CD14-positive monocyte (primary cell): ENCODE data around the gene ATP2B1. TPM values are rescaled to one million over a fixed set of nuclear protein-coding genes. Genes with fewer than 3 reads are reported as not detected.

ENCODE experiments used
- DNase-seq, 3 donors: peaks; one replicate each; pipeline ENCODE4 v3.0.0-alpha.2; 2011 to 2022
- H2AFZ ChIP-seq: 2 replicates; pipeline ENCODE4 v1.6.0; 2012; ENCODE audit warnings: mild to moderate bottlenecking, low read depth, low read length, inconsistent platforms; ENCODE audit not compliant: insufficient read depth, poor library complexity, severe bottlenecking
- H3K27ac ChIP-seq, 2 donors: 1 replicate in 1 of 2; 2 replicates in 1 of 2; pipeline ENCODE4 v1.5.1; 2012 to 2013; ENCODE audit warnings: low read length in 2 of 2, control low read depth in 1 of 2, inconsistent platforms in 1 of 2, low read depth in 1 of 2, mild to moderate bottlenecking in 1 of 2
- H3K27me3 ChIP-seq, 2 donors: one replicate each; pipeline versions ENCODE4 v1.6.0 to v1.6.1; 2011 to 2013; ENCODE audit warnings: low read length in 2 of 2; ENCODE audit not compliant: control insufficient read depth in 2 of 2, insufficient read depth in 2 of 2
- H3K36me3 ChIP-seq, 2 donors: replicated peaks in 1 of 2; 1 replicate in 1 of 2; 2 replicates in 1 of 2; pipeline versions ENCODE4 v1.5.1 to v1.6.1; 2012 to 2013; ENCODE audit warnings: low read length in 2 of 2, control low read depth in 1 of 2, inconsistent platforms in 1 of 2, mild to moderate bottlenecking in 1 of 2; ENCODE audit not compliant: insufficient read depth in 2 of 2, control insufficient read depth in 1 of 2
- H3K4me1 ChIP-seq, 2 donors: 1 replicate in 1 of 2; 2 replicates in 1 of 2; pipeline versions ENCODE4 v1.5.1 to v1.6.1; 2012 to 2013; ENCODE audit warnings: low read length in 2 of 2, control low read depth in 1 of 2, inconsistent platforms in 1 of 2, mild to moderate bottlenecking in 1 of 2, moderate library complexity in 1 of 2; ENCODE audit not compliant: insufficient read depth in 2 of 2, control insufficient read depth in 1 of 2
- H3K4me2 ChIP-seq: replicated peaks from 2 replicates; pipeline ENCODE3; 2012; ENCODE audit warnings: low read length, moderate library complexity, mild to moderate bottlenecking; ENCODE audit not compliant: poor library complexity, severe bottlenecking; ENCODE audit errors: extremely low read depth
- H3K4me3 ChIP-seq, 3 experiments: fragments of 200-600 bp in 1 of 3; sonication (generic) in 1 of 3; replicated peaks in 1 of 3; 1 replicate in 2 of 3; 2 replicates in 1 of 3; pipeline ENCODE4 v1.5.1; 2011 to 2013; ENCODE audit warnings: low read length in 3 of 3, mild to moderate bottlenecking in 3 of 3, control low read depth in 2 of 3, low read depth in 2 of 3, inconsistent platforms in 1 of 3, moderate library complexity in 1 of 3
- H3K79me2 ChIP-seq: 2 replicates; pipeline ENCODE4 v1.6.0; 2012; ENCODE audit warnings: mild to moderate bottlenecking, control low read depth, inconsistent platforms, low read length, moderate library complexity; ENCODE audit not compliant: insufficient read depth
- H3K9ac ChIP-seq: 2 replicates; pipeline ENCODE4 v1.6.0; 2017; ENCODE audit warnings: low read length, mild to moderate bottlenecking; ENCODE audit not compliant: insufficient read depth, poor library complexity, severe bottlenecking
- H3K9me3 ChIP-seq, 2 donors: replicated peaks in 1 of 2; 1 replicate in 1 of 2; 2 replicates in 1 of 2; pipeline versions ENCODE4 v1.5.1 to v1.6.1; 2012 to 2013; ENCODE audit warnings: low read length in 2 of 2, control low read depth in 1 of 2; ENCODE audit not compliant: control insufficient read depth in 1 of 2, insufficient read depth in 1 of 2
- H4K20me1 ChIP-seq: 2 replicates; pipeline ENCODE4 v1.6.0; 2012; ENCODE audit warnings: mild to moderate bottlenecking, low read length, control low read depth, moderate library complexity; ENCODE audit not compliant: insufficient read depth
- H3K27ac Mint-ChIP-seq, 7 donors: one replicate each; pipeline ENCODE4 v1.8.0; 2020; ENCODE audit warnings: mild to moderate bottlenecking in 7 of 7, mixed read lengths in 7 of 7, moderate library complexity in 6 of 7, inconsistent platforms in 2 of 7
- H3K27me3 Mint-ChIP-seq, 3 donors: one replicate each; pipeline ENCODE4 v1.8.0; 2021 to 2022; ENCODE audit warnings: low read depth in 3 of 3, mild to moderate bottlenecking in 3 of 3, mixed read lengths in 3 of 3, moderate library complexity in 3 of 3, inconsistent platforms in 1 of 3
- H3K36me3 Mint-ChIP-seq, 2 donors: one replicate each; pipeline ENCODE4 v1.8.0; 2020; ENCODE audit warnings: mixed read lengths in 2 of 2, inconsistent platforms in 1 of 2, mild to moderate bottlenecking in 1 of 2
- H3K4me1 Mint-ChIP-seq: one replicate; pipeline ENCODE4 v1.8.0; 2020; ENCODE audit warnings: mild to moderate bottlenecking, mixed read lengths
- H3K4me3 Mint-ChIP-seq, 2 donors: one replicate each; pipeline ENCODE4 v1.8.0; 2020; ENCODE audit warnings: mild to moderate bottlenecking in 2 of 2, mixed read lengths in 2 of 2, moderate library complexity in 1 of 2
- H3K9me3 Mint-ChIP-seq, 7 donors: one replicate each; pipeline ENCODE4 v1.8.0; 2020 to 2022; ENCODE audit warnings: mixed read lengths in 7 of 7, mild to moderate bottlenecking in 6 of 7, moderate library complexity in 6 of 7, inconsistent platforms in 2 of 7
- WGBS: methylation state at CpG from one replicate; pipeline ENCODE4 v1.1.5; 2013; ENCODE audit warnings: missing lambda C conversion rate; ENCODE audit not compliant: insufficient coverage; 5-methylcytosine and 5-hydroxymethylcytosine counted together
- intact Hi-C, 2 donors: fragments of 100-400 bp; cut with micrococcal nuclease; formaldehyde crosslinking; loops; one replicate each; pipeline versions ENCODE4 v1.15.0 to v1.15.1; 2023
- polyA plus RNA-seq, 3 donors: library from polyadenylated mRNA; depleted of rRNA in 1 of 3; unstranded in 2 of 3; stranded (reverse) in 1 of 3; fragments of 300-500 nt in 2 of 3; fragments of >200 nt in 1 of 3; fragmentation: Illumina TruSeq in 2 of 3; gene quantifications; 1 replicate in 2 of 3; 2 replicates in 1 of 3; pipeline ENCODE4 v1.2.3, GENCODE V29; 2012 to 2021
- TF ChIP-seq, protein P1 (sequence below): fragments of 200-600 bp; IDR thresholded peaks from one replicate; pipeline ENCODE4 v1.8.0; 2022; ENCODE audit warnings: antibody characterized with exemption, mild to moderate bottlenecking

Gene ATP2B1
- polyA plus RNA-seq, 3 donors, result 35.9 to 59.3 (median 53.9) TPM

DNA sequence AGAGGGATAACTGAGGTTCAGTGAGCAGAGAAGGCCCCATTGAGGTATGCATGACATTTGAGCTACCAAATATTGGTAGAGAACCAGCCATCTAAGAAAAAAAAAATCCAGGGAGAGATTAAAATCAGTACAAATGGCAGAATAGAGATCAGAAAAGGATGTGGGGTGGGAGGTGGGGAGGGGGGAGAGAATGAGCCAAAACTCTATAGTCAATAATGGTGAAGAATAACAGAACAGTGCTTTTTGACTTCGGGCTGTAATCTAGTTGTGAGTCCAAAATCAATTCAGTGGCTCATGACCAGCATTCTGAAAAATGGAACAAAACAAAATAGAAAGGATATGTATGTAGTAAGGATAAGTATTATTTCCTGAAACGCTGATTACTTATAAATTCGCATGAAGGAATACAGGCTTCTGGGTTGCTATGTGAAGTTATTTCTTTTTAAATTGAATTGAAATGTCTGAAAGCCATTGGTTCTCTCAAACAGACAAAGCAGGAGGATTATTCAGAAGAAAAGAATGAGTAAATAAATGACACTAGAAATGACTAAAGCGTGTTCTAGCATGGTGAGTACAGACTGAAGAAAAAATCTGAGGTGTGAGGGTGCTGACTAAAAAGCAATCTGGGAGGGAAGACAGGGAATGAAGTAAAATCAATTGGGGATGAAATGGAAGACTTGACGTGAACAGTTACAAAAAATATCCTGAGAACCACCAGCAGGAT, 72.4 kb downstream of the ATP2B1 start:
- Histone ChIP-seq H3K9ac (no peak overlapping the region), H3K36me3 (peaks cover 41 to 69% of the 10 kb centered on the region in 2 donors), H3K27ac (no peak overlapping the region), H3K4me2 (no peak overlapping the region), H4K20me1 (peaks cover 64% of the 10 kb centered on the region), H2AFZ (no peak overlapping the region), H3K4me1 (no peaks in the 10 kb centered on the region), H3K4me3 (no peak overlapping the region), H3K79me2 (peaks cover 3% of the 10 kb centered on the region), H3K9me3 (no peaks in the 10 kb centered on the region), H3K27me3 (no peaks in the 10 kb centered on the region)
- DNase-seq, result no peak
- TF ChIP-seq, protein P1, sequence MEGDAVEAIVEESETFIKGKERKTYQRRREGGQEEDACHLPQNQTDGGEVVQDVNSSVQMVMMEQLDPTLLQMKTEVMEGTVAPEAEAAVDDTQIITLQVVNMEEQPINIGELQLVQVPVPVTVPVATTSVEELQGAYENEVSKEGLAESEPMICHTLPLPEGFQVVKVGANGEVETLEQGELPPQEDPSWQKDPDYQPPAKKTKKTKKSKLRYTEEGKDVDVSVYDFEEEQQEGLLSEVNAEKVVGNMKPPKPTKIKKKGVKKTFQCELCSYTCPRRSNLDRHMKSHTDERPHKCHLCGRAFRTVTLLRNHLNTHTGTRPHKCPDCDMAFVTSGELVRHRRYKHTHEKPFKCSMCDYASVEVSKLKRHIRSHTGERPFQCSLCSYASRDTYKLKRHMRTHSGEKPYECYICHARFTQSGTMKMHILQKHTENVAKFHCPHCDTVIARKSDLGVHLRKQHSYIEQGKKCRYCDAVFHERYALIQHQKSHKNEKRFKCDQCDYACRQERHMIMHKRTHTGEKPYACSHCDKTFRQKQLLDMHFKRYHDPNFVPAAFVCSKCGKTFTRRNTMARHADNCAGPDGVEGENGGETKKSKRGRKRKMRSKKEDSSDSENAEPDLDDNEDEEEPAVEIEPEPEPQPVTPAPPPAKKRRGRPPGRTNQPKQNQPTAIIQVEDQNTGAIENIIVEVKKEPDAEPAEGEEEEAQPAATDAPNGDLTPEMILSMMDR, result no peak
- H3K36me3 Mint-ChIP-seq, result peaks cover 62 to 67% of the 10 kb centered on the region in 2 donors
- WGBS, result 95% methylated on average over 4 of the region's 5 CpGs
- H3K27me3 Mint-ChIP-seq, result no peaks in the 10 kb centered on the region
- H3K27ac Mint-ChIP-seq, result no peak overlapping the region
- no peaks in the 10 kb centered on the region for H3K4me1 Mint-ChIP-seq
- no peak overlapping the region for H3K4me3 Mint-ChIP-seq
- no peaks in the 10 kb centered on the region for H3K9me3 Mint-ChIP-seq
- intact Hi-C loops, result no loop called here

DNA sequence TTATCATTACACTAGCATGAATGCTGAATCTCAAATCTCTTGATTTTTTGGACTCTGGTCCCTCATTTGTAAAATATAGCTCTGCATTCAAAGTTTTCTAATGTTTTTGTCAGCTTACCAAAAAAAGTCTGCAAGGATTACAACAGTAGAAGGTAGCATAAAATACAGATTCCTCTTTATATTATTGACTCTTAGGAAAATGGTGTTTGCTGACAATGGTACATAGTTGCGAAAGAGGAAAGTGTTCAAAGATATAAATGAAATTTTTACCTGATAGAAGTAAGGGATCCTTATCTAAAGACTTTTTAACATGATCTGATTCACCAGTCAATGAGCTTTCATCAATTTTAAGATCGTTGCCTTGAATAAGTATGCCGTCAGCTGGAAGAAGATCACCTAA, 74.1 kb downstream of the ATP2B1 start:
- Mint-ChIP-seq H3K4me3 (no peak overlapping the region), H3K9me3 (no peaks in the 10 kb centered on the region), H3K27ac (peak overlapping the region in 1 of 7 donors; percentile 16), H3K36me3 (peaks cover 61 to 70% of the 10 kb centered on the region in 2 donors), H3K27me3 (no peaks in the 10 kb centered on the region), H3K4me1 (no peaks in the 10 kb centered on the region)
- Histone ChIP-seq H3K4me2 (no peak overlapping the region), H3K9me3 (no peaks in the 10 kb centered on the region), H3K79me2 (peaks cover 3% of the 10 kb centered on the region), H3K27me3 (no peaks in the 10 kb centered on the region), H2AFZ (no peak overlapping the region), H3K4me1 (no peaks in the 10 kb centered on the region), H3K27ac (no peak overlapping the region), H4K20me1 (peaks cover 55% of the 10 kb centered on the region), H3K9ac (no peak overlapping the region), H3K36me3 (peaks cover 47 to 70% of the 10 kb centered on the region in 2 donors), H3K4me3 (no peak overlapping the region)
- intact Hi-C loops, result no loop called here
- no peak for DNase-seq
- TF ChIP-seq, protein P1, result no peak
- no CpG with 5 or more reads among the region's 3 CpGs for WGBS
